Ureter (tissue), 1 donor: ENCODE results near the gene MDFIC. TPM values are rescaled to one million over a fixed set of nuclear protein-coding genes. Genes with fewer than 3 reads are reported as not detected.

Experiments used
- DNase-seq: peaks from one replicate; pipeline ENCODE4 v3.0.0-alpha.2; 2020; ENCODE audit warnings: low spot score
- total RNA-seq: library from RNA; stranded (reverse); gene quantifications from one replicate; pipeline ENCODE4 v1.2.4, GENCODE V29; 2023
- donor health status: DM: yes; HTN: yes; CAD: no.

MDFIC gene
- total RNA-seq, 1 donor from 2014 or later: 35.3 TPM

GRCh38 chr7:115040057-115040456 is 118.2 kb downstream of the MDFIC start:
- DNase-seq: no peak

DNA sequence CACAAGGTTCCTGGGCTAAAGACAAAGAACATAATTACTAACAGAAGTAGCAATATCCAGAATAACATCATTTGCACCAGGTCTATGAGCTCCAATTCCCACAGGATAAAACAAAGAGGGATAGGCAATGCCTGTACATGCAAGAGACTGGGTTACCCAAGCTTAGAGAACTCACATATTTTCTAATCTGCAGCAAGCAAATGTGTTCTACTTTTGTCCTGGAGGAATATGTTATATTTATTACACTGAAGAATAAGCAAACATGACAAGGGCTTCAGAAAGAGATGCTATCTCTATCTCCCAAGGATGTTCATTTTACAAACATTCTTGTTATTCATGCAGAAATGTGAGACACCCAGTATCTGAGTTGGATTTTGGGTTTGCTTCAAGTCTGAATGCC is 118.6 kb downstream of the MDFIC start:
- DNase-seq: no peak

- no peak for DNase-seq
These were observed 120.7 kb downstream of the MDFIC start for GRCh38 chr7:115042596-115042995.

DNA sequence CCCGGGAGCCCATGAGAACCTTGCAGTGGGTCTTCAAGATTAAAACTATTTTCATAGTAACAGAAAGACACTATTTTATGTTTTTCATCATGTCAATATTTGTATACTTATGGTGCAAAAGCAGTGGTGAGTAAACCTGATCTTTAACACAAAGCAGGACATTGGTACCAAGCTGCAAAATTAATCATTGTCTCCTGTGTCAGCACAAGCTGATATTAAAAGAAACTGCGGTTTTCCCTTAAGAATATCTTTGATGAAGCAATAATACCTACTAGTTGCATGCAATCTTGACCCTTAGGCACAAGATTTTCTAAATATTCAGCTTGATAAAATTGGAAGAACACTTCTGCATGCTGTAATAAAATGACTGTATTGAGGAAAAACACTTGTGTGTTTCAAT is 121.7 kb downstream of the MDFIC start:
- no peak for DNase-seq

DNA sequence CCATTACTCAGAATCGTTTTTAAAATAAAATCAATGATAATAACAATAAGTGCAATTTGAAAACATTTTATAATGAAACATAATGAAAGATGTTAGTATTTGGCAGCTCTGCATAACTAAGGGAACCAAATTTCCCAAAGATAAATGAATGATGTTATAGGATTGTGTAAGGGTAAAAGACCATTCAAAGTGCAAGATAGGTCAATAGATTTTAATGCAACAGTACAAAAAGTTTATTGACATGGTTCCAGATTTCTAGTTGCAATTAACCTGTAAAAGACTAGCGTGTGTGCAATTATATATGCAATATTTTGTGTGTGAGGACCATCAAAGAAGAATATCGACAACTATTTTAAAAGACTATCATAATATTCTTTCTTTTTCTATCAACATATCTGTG is 122.3 kb downstream of the MDFIC start:
- DNase-seq: no peak

GRCh38 chr7:115047958-115048720 is 126.2 kb downstream of the MDFIC start:
- no peak for DNase-seq

- DNase-seq: no peak
These were observed 130.8 kb downstream of the MDFIC start for GRCh38 chr7:115052706-115053105.

- DNase-seq: no peak
These were observed 132.7 kb downstream of the MDFIC start for GRCh38 chr7:115054478-115055065.

GRCh38 chr7:115056019-115056418 is 134.1 kb downstream of the MDFIC start:
- no peak for DNase-seq

- no peak for DNase-seq
These were observed 136.8 kb downstream of the MDFIC start for GRCh38 chr7:115058726-115059125.

DNA sequence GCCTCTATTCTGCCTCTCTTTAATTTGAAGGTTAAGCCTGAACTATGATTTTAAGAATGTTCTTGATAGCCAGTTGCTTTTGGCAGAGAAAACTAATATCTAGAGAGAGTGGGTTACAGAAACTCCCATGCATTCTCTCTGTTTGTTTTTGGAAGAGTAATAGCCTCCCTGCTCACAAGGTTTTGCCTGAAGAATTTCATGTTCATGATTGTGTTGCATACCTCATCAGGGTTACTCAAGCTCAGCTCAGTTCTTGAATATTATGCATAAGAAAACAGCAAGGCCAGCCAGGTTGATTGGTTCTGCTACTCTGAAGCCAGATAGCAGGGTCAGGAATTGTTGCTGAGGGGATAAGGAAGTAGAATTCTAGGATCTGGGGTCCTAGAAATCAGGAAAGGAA is 137.4 kb downstream of the MDFIC start:
- DNase-seq: no peak

DNA sequence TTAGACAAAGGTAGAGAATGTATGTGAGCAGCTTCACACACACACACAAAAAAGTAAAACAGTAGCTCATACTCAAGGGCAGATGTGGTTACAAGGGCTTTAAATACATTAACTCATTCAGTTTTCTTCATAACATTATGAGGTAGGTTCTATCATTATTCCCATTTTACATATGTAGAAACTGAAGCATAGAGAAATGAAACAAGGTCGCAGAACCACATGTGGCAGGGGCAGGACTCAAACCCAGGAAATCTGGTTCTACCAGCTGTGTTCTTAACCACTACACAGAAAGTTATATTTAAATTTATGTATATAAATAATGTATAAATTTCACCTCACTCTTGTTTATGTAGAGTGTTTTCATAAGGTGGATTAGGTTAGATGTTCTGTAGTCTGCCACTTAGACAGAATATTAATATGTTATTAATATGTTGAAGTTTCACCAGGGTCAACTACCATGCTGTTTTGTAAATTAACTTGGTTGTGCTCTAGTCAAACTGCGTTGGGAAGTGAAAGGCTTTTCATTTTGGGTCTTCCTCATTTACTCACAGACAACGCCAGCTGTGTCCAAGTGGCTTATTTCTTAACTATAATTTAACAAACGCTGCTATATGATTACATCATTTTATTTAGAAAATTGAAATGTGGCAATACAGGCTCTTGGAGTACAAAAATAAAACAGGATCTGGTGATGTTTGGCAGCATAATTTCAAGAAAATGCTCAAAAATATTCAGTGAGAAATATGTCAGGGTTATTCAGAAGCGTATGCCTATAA is 138.4 kb downstream of the MDFIC start:
- no peak for DNase-seq

DNA sequence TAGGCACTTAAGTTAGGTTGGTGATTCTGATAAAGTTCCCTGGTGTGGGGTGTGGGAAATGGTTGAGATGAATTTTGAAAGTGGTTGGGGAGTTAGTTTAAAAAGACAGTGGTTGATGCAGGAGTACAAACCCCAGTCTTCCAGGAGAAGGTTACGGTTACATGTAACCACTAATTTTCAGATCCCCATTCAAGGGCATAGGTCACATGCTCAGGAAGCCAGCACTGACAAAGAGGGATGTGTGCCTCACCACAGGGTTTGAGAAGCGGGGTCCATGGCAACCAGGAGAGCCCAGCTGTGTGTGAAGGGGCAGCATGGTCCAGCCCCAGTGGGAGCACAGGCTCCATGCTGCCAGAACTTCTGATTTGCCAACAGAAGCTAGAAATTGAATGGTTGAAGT is 144.2 kb downstream of the MDFIC start:
- DNase-seq: no peak

- DNase-seq: no peak
These were observed 144.7 kb downstream of the MDFIC start for GRCh38 chr7:115066634-115067033.

- no peak for DNase-seq
These were observed 146.3 kb downstream of the MDFIC start for GRCh38 chr7:115068220-115068619.
